Spleen (tissue), 11 donors: ENCODE measurements around the gene RASSF6. TPM values are rescaled to one million over a fixed set of nuclear protein-coding genes. Genes with fewer than 3 reads are reported as not detected.

Source experiments
- DNase-seq: peaks from one replicate; pipeline ENCODE4 v3.0.0-alpha.2; 2020
- H3K27ac ChIP-seq, 8 donors: fragments of 200-600 bp; sonication (generic) in 7 of 8; 1 replicate in 4 of 8; 2 replicates in 4 of 8; pipeline versions ENCODE4 v1.5.0 to v1.8.0; 2016 to 2021; ENCODE audit warnings: inconsistent platforms in 4 of 8, mild to moderate bottlenecking in 4 of 8, moderate library complexity in 1 of 8
- H3K27me3 ChIP-seq, 7 donors: fragments of 200-600 bp; sonication (generic) in 6 of 7; replicated peaks in 1 of 7; 1 replicate in 4 of 7; 2 replicates in 3 of 7; pipeline versions ENCODE4 v1.5.0 to v1.8.0; 2016 to 2021; ENCODE audit warnings: inconsistent platforms in 3 of 7, mild to moderate bottlenecking in 1 of 7
- H3K36me3 ChIP-seq, 6 donors: fragments of 200-600 bp; sonication (generic) in 5 of 6; 1 replicate in 4 of 6; 2 replicates in 2 of 6; pipeline versions ENCODE4 v1.5.0 to v1.8.0; 2016 to 2021; ENCODE audit warnings: inconsistent platforms in 2 of 6
- H3K4me1 ChIP-seq, 6 donors: fragments of 200-600 bp; sonication (generic) in 5 of 6; 1 replicate in 3 of 6; 2 replicates in 3 of 6; pipeline versions ENCODE4 v1.5.0 to v1.8.0; 2016 to 2021; ENCODE audit warnings: inconsistent platforms in 3 of 6
- H3K4me3 ChIP-seq, 8 donors: fragments of 200-600 bp; sonication (generic) in 7 of 8; 1 replicate in 4 of 8; 2 replicates in 4 of 8; pipeline versions ENCODE4 v1.5.0 to v1.8.0; 2016 to 2021; ENCODE audit warnings: inconsistent platforms in 4 of 8, mild to moderate bottlenecking in 4 of 8, moderate library complexity in 2 of 8
- H3K9me3 ChIP-seq, 8 donors: fragments of 200-600 bp; sonication (generic) in 7 of 8; 1 replicate in 4 of 8; 2 replicates in 4 of 8; pipeline versions ENCODE4 v1.5.0 to v1.8.0; 2016 to 2021; ENCODE audit warnings: inconsistent platforms in 4 of 8
- CTCF ChIP-seq, 11 experiments: fragments of 200-600 bp in 7 of 11; fragments of 450-650 bp in 4 of 11; sonication (generic) in 4 of 11; IDR thresholded peaks in 8 of 11; conservative IDR thresholded peaks in 3 of 11; 1 replicate in 7 of 11; 2 replicates in 4 of 11; pipeline versions ENCODE4 v1.4.0 to v1.8.0; 2016 to 2021; ENCODE audit warnings: antibody characterized with exemption in 11 of 11, inconsistent platforms in 4 of 11, mild to moderate bottlenecking in 1 of 11
- POLR2A ChIP-seq, 3 donors: fragments of 450-650 bp; IDR thresholded peaks; one replicate each; pipeline ENCODE4 v1.5.1; 2017; ENCODE audit warnings: antibody characterized with exemption in 3 of 3, mild to moderate bottlenecking in 1 of 3
- POLR2AphosphoS5 ChIP-seq, 3 donors: sonication (generic); formaldehyde crosslinking; IDR thresholded peaks; one replicate each; pipeline ENCODE4 v1.5.1; 2017; ENCODE audit warnings: antibody characterized with exemption in 3 of 3
- WGBS, 5 donors: extraction: QIAGEN DNeasy Blood & Tissue Kit in 3 of 5; methylation state at CpG; one replicate each; pipeline versions ENCODE4 v1.1.5 to v1.1.7; 2013 to 2018; 5-methylcytosine and 5-hydroxymethylcytosine counted together
- intact Hi-C: fragments of 100-400 bp; cut with DNase I; formaldehyde crosslinking; loops from one replicate; pipeline ENCODE4 v1.15.0; 2023; ENCODE audit warnings: low total_unique reads
- polyA plus RNA-seq, 3 donors: library from polyadenylated mRNA; stranded (reverse); fragments of 200-250 nt; gene quantifications; one replicate each; pipeline ENCODE4 v1.2.1, GENCODE V29; 2013
- total RNA-seq, 7 donors: library from RNA; depleted of rRNA in 3 of 7; stranded (reverse); fragments of >200 nt in 3 of 7; fragmentation: NEBNext Ultra II Directional in 4 of 7; extraction: Animal tissue kit (Norgen Biotek cat#: 25700) in 4 of 7; gene quantifications; one replicate each; pipeline versions ENCODE4 v1.1.0 to v1.2.1, GENCODE V29; 2016 to 2021
- donor health status: healthy with polysubstance abuse.
- donor health status: DM: no; HTN: no; CAD: no; lungs with moderate emphysema.
- donor health status: DM: no; HTN: no; CAD: no.
- donor health status: Bipolar disorder and iron deficiency.
- donor health status: healthy.
- donor health status: DM: no; HTN: no; CAD: no.
- donor health status: DM: yes; HTN: yes; CAD: no.

RASSF6 gene
- total and polyA plus RNA-seq, 10 donors = 0.09 to 1.3 (median 0.29) TPM

DNA sequence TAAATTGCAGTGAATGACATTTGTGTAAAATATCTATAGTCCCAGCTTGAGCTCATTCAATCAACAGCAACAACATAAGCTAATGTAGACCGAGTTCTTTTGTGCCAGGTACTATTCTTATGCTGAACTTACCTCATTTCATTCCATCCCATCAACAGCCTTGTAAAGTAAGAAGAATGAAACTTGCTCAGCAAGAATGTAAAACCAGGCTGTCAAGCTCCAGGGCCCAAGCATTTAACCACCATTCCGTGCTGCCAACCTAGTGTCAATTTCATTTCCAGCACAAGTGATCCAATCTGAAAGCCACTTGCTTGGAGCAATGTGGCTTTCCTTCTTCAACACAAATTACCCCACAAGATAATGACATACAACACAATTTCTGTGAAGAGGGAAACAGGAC lies 36.6 kb downstream of the RASSF6 start:
- TF ChIP-seq CTCF (IDR thresholded peaks at IDR 0.05 in 8 of 11, conservative IDR thresholded peaks at IDR 0.05 in 3 of 11) (no peak), POLR2A (IDR thresholded peaks at IDR 0.05) (no peak), POLR2AphosphoS5 (IDR thresholded peaks at IDR 0.05) (no peak)
- intact Hi-C loops = no loop called here
- H3K36me3 ChIP-seq = no peaks in the 10 kb centered on the region
- no peaks in the 10 kb centered on the region for H3K27me3 ChIP-seq
- H3K27ac ChIP-seq = no peak overlapping the region
- H3K4me3 ChIP-seq = no peak overlapping the region
- 78 to 84% (median 82%) methylated on average over 2 of the region's 2 CpGs for WGBS, 5 donors
- no peak for DNase-seq
- H3K4me1 ChIP-seq = no peaks in the 10 kb centered on the region
- no peaks in the 10 kb centered on the region for H3K9me3 ChIP-seq

- H3K27me3 ChIP-seq = no peaks in the 10 kb centered on the region
- TF ChIP-seq CTCF (IDR thresholded peaks at IDR 0.05 in 8 of 11, conservative IDR thresholded peaks at IDR 0.05 in 3 of 11) (no peak), POLR2AphosphoS5 (IDR thresholded peaks at IDR 0.05) (no peak), POLR2A (IDR thresholded peaks at IDR 0.05) (no peak)
- H3K36me3 ChIP-seq = no peaks in the 10 kb centered on the region
- no peaks in the 10 kb centered on the region for H3K4me1 ChIP-seq
- DNase-seq = no peak
- H3K27ac ChIP-seq = no peak overlapping the region
- H3K9me3 ChIP-seq = no peaks in the 10 kb centered on the region
- intact Hi-C loops = loop anchor here (10.0 kb wide), 1 partner anchor 77 kb away; no protein-coding TSS in a partner anchor
- no peak overlapping the region for H3K4me3 ChIP-seq
These were observed 42.9 kb downstream of the RASSF6 start for GRCh38 chr4:73577371-73577770.

DNA sequence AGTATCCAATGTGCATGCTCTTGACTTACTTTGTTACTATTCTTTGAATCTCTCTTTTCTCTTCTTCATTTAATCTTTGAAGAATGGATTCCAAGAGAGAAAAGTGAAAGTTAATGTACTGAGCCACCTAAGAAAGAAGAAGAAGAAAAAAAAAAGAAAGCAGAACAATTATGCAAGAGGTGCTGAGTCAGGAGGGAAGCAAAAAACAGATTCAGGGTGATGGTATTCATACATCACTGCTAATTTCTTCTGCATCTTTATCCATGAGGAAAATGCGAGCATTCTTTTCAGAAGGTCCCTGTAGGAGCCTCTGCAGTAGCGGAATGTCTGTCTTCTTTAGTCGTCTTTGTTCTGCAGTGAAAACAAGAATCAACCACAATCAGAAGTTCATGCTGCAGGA lies 43.9 kb downstream of the RASSF6 start:
- no peaks in the 10 kb centered on the region for H3K9me3 ChIP-seq
- intact Hi-C loops = loop anchor here (10.0 kb wide), 1 partner anchor 78 kb away; no protein-coding TSS in a partner anchor
- no peak for DNase-seq
- H3K27me3 ChIP-seq = no peaks in the 10 kb centered on the region
- no peak overlapping the region for H3K27ac ChIP-seq
- H3K36me3 ChIP-seq = no peaks in the 10 kb centered on the region
- TF ChIP-seq CTCF (IDR thresholded peaks at IDR 0.05 in 8 of 11, conservative IDR thresholded peaks at IDR 0.05 in 3 of 11) (no peak), POLR2A (IDR thresholded peaks at IDR 0.05) (no peak), POLR2AphosphoS5 (IDR thresholded peaks at IDR 0.05) (no peak)
- no peaks in the 10 kb centered on the region for H3K4me1 ChIP-seq
- 64 to 79% (median 70%) methylated on average over 3 of the region's 3 CpGs for WGBS, 5 donors
- no peak overlapping the region for H3K4me3 ChIP-seq

GRCh38 chr4:73575660-73576059 lies 44.6 kb downstream of the RASSF6 start:
- Histone ChIP-seq H3K4me3 (no peak overlapping the region), H3K4me1 (no peaks in the 10 kb centered on the region), H3K27me3 (no peaks in the 10 kb centered on the region), H3K27ac (no peak overlapping the region), H3K36me3 (no peaks in the 10 kb centered on the region), H3K9me3 (no peaks in the 10 kb centered on the region)
- intact Hi-C loops = loop anchor here (10.0 kb wide), 1 partner anchor 79 kb away; no protein-coding TSS in a partner anchor
- TF ChIP-seq CTCF (IDR thresholded peaks at IDR 0.05 in 8 of 11, conservative IDR thresholded peaks at IDR 0.05 in 3 of 11) (no peak), POLR2AphosphoS5 (IDR thresholded peaks at IDR 0.05) (no peak), POLR2A (IDR thresholded peaks at IDR 0.05) (no peak)
- DNase-seq = no peak
